Measurements from ENCODE around the gene DCAF5.

Gene DCAF5

DNA sequence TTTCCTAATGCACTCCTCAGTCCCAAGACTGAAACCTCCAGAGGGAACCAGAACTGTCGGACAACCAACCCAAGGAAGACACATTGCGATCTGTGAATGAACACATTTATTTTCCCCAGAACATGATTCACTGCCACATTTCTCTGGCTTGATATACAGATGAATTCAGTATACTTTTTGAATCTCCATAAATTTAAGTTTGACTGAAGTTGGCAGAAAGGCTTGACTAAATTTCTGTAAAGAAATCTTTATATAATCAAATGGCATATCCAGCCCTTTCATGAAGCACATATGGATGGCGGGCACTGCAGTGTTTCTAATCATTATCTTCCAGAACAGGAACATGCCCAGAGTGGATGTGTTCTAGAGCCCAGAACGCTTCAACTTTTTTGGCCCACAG is 56.7 kb downstream of the DCAF5 start:
- Histone ChIP-seq H3K4me3 (ENCODE audit: low read length) (no peak overlapping the region), H3K4me1 (ENCODE audit: control insufficient read depth, insufficient read depth, low read length) (peaks cover 7% of the 10 kb centered on the region; the same call in 1 of the 2 replicates), H3K27me3 (ENCODE audit: control insufficient read depth, insufficient read depth, low read length) (no peaks in the 10 kb centered on the region), H3K9me3 (ENCODE audit: control insufficient read depth, insufficient read depth, low read length) (no peaks in the 10 kb centered on the region), H3K27ac (ENCODE audit: low read length) (no peak overlapping the region), H3K36me3 (ENCODE audit: control insufficient read depth, insufficient read depth, low read length) (no peaks in the 10 kb centered on the region)
- WGBS (ENCODE audit: insufficient coverage, insufficient read length) = no CpG with 5 or more reads among the region's 4 CpGs
- no peak for DNase-seq (ENCODE audit: low read depth, low spot score)

DNA sequence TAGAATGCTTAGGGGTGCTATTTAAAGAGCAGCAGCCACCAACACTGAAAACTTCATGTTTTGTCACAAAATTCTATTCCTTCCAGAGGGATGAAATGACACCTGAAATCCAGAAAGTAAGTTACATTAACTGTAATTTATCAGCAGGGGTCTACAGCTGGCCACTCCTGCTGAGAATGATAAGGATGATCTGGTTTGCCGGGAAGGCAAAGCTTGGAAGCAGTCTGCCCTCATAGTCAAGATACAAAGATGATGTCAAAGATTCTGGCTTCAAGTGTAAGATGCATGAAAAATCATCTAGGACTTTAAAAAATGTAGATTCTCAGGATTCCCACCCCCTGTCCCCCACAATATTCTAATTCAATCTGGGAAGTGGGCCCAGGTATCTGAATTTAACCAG is 58.4 kb downstream of the DCAF5 start:
- no peaks in the 10 kb centered on the region for H3K27me3 ChIP-seq (ENCODE audit: control insufficient read depth, insufficient read depth, low read length)
- no CpG with 5 or more reads among the region's 1 CpG for WGBS (ENCODE audit: insufficient coverage, insufficient read length)
- H3K4me1 ChIP-seq (ENCODE audit: control insufficient read depth, insufficient read depth, low read length) = peaks cover 7% of the 10 kb centered on the region; the same call in 1 of the 2 replicates
- H3K9me3 ChIP-seq (ENCODE audit: control insufficient read depth, insufficient read depth, low read length) = no peaks in the 10 kb centered on the region
- no peak for DNase-seq (ENCODE audit: low read depth, low spot score)
- H3K27ac ChIP-seq (ENCODE audit: low read length) = no peak overlapping the region
- no peak overlapping the region for H3K4me3 ChIP-seq (ENCODE audit: low read length)
- H3K36me3 ChIP-seq (ENCODE audit: control insufficient read depth, insufficient read depth, low read length) = no peaks in the 10 kb centered on the region

DNA sequence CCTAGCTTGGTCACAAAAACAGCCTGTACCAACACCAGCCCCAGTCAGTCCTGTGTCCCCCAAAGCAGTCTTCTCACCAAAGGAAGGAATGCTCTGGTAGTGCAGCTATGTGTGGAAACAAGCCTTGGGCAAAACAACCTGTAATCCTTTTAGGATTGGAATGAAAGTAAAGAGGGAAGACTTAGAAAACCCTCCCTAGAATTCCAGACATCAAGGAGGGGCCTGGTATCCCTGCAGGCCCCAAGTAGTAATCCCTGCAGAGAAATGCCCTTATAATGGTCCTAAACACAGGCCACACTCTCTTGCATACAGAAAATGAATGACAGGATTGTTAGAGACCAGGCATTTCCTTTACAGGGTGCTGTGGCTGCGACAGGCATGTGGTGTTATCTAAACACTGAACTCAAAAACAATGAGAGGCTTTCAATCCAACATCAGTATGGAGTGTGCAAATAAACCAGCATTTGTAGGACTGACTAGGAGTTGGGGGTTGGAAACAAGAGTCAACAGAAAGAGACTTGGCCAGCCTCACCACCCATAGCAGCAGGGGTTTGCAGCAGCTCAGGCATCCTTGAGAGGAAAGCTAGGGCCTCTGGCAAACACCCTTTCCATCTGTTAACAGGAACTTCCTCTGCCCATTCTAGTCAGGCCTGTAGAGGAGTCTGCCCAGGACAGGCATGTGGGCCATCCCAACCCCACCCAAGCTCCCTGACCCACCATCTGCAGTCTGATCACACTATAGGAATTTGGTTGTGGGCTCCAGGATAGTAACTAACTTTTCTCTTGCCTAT is 59.1 kb downstream of the DCAF5 start:
- H3K4me1 ChIP-seq (ENCODE audit: control insufficient read depth, insufficient read depth, low read length) = peaks cover 7% of the 10 kb centered on the region; the same call in 1 of the 2 replicates
- no peak overlapping the region for H3K27ac ChIP-seq (ENCODE audit: low read length)
- no peak overlapping the region for H3K4me3 ChIP-seq (ENCODE audit: low read length)
- no peak for DNase-seq (ENCODE audit: low read depth, low spot score)
- H3K27me3 ChIP-seq (ENCODE audit: control insufficient read depth, insufficient read depth, low read length) = no peaks in the 10 kb centered on the region
- no peaks in the 10 kb centered on the region for H3K36me3 ChIP-seq (ENCODE audit: control insufficient read depth, insufficient read depth, low read length)
- H3K9me3 ChIP-seq (ENCODE audit: control insufficient read depth, insufficient read depth, low read length) = no peaks in the 10 kb centered on the region
- WGBS (ENCODE audit: insufficient coverage, insufficient read length) = no CpG with 5 or more reads among the region's 1 CpG

DNA sequence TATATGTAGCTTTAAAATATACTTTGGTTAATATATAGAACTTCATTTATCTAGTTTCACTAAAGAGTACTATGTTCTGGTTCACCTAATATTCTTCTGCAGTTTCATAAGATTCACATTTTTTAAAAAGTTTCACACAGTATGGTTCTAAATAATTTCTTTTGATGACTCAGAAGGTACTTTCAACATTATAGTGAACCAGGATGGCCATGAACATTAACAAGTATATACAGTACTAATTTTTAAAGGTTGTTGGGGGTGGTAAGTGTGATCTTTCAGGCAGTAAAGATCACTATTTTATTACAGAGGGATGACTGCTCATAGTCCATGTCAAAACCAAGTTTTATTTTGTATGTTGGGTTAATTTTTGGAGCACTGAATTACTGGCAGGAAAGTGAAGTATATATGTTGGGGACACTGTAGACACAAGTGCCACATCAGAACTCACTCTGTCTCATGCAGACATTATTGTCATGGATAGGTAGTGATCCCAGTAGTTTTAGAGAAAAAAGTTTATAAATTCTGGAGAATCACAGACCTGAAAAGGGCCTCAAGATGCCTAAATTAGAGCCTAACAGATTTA is 60.0 kb downstream of the DCAF5 start:
- H3K9me3 ChIP-seq (ENCODE audit: control insufficient read depth, insufficient read depth, low read length) = no peaks in the 10 kb centered on the region
- H3K4me3 ChIP-seq (ENCODE audit: low read length) = no peak overlapping the region
- no peak for DNase-seq (ENCODE audit: low read depth, low spot score)
- H3K27me3 ChIP-seq (ENCODE audit: control insufficient read depth, insufficient read depth, low read length) = no peaks in the 10 kb centered on the region
- peaks cover 4% of the 10 kb centered on the region; the same call in 1 of the 2 replicates for H3K4me1 ChIP-seq (ENCODE audit: control insufficient read depth, insufficient read depth, low read length)
- no peaks in the 10 kb centered on the region for H3K36me3 ChIP-seq (ENCODE audit: control insufficient read depth, insufficient read depth, low read length)
- H3K27ac ChIP-seq (ENCODE audit: low read length) = no peak overlapping the region

DNA sequence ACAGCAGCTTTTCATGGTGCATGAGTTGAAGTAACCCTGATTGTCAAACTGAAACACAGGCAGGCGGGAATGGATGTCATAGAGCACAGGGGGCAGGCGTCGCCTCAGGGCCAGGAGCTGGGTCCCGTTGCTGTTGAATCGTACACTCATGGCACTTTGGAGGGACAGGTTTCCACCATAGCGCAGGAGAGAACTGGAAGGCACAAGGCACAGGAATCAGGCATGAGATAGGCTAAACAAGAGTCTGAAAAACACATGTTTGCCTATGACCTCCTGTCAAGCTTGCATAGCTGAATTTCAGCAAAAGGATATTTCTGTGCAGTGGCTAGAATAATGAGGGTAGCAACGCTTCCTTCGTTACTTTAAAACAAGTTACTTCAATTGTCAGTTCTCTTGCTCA is 61.2 kb downstream of the DCAF5 start:
- Histone ChIP-seq H3K27ac (ENCODE audit: low read length) (no peak overlapping the region), H3K4me1 (ENCODE audit: control insufficient read depth, insufficient read depth, low read length) (peaks cover 2% of the 10 kb centered on the region; the same call in 1 of the 2 replicates), H3K36me3 (ENCODE audit: control insufficient read depth, insufficient read depth, low read length) (no peaks in the 10 kb centered on the region), H3K27me3 (ENCODE audit: control insufficient read depth, insufficient read depth, low read length) (no peaks in the 10 kb centered on the region), H3K4me3 (ENCODE audit: low read length) (no peak overlapping the region), H3K9me3 (ENCODE audit: control insufficient read depth, insufficient read depth, low read length) (no peaks in the 10 kb centered on the region)
- no peak for DNase-seq (ENCODE audit: low read depth, low spot score)
- no CpG with 5 or more reads among the region's 8 CpGs for WGBS (ENCODE audit: insufficient coverage, insufficient read length)

DNA sequence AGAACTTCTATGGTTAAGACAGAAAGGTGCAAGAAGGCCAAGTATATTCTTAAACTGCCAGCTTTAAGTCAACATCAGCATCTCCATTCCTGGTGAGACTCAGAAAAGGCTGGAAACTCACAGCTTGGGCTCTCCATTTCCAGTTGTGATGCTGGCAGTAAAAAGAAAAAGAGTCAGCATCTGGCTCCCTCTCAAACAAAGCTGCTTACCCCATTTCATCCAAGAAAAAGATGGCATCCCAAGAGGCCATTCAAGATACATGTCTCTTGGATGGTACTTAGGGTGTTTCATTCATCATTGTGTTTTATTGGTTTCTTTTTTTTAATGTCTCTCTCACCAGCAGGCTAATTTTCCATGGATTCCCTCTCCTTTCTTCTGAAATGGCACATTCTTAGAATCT is 61.9 kb downstream of the DCAF5 start:
- no peaks in the 10 kb centered on the region for H3K27me3 ChIP-seq (ENCODE audit: control insufficient read depth, insufficient read depth, low read length)
- no peaks in the 10 kb centered on the region for H3K36me3 ChIP-seq (ENCODE audit: control insufficient read depth, insufficient read depth, low read length)
- no peak overlapping the region for H3K4me3 ChIP-seq (ENCODE audit: low read length)
- H3K27ac ChIP-seq (ENCODE audit: low read length) = no peak overlapping the region
- peaks cover 2% of the 10 kb centered on the region; the same call in 1 of the 2 replicates for H3K4me1 ChIP-seq (ENCODE audit: control insufficient read depth, insufficient read depth, low read length)
- H3K9me3 ChIP-seq (ENCODE audit: control insufficient read depth, insufficient read depth, low read length) = no peaks in the 10 kb centered on the region
- DNase-seq (ENCODE audit: low read depth, low spot score) = no peak

DNA sequence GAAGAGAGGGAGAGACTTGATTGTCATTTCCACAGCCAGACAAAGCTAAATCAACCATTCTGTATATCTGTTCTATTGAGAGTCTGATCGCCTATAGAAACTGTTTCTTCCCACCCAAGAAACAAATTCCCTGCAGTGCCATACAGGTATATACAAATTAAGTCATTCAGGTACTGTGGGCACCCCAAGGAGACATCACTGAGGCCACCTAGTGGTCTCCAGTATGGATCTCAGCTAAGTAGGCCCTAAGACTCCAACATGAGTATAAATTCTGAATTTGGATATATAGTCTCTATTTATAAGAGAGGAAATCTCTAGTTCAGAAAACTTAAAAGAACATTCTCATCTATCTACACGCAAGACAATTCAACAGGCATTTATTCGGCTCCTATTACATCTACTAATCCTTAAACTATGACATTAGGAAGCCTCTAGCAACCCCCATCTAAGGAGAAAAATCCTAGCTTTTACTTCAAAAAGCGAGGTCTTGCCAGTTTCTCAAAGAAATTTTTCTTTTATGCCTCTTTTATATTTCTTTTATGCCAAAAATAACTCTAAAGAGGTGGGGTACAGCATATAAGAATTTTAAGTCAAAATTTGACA is 62.6 kb downstream of the DCAF5 start:
- Histone ChIP-seq H3K27me3 (ENCODE audit: control insufficient read depth, insufficient read depth, low read length) (no peaks in the 10 kb centered on the region), H3K27ac (ENCODE audit: low read length) (no peak overlapping the region), H3K4me3 (ENCODE audit: low read length) (no peak overlapping the region), H3K4me1 (ENCODE audit: control insufficient read depth, insufficient read depth, low read length) (peaks cover 2% of the 10 kb centered on the region; the same call in 1 of the 2 replicates), H3K36me3 (ENCODE audit: control insufficient read depth, insufficient read depth, low read length) (no peaks in the 10 kb centered on the region), H3K9me3 (ENCODE audit: control insufficient read depth, insufficient read depth, low read length) (no peaks in the 10 kb centered on the region)
- DNase-seq (ENCODE audit: low read depth, low spot score) = no peak
- WGBS (ENCODE audit: insufficient coverage, insufficient read length) = no CpG with 5 or more reads among the region's 4 CpGs

DNA sequence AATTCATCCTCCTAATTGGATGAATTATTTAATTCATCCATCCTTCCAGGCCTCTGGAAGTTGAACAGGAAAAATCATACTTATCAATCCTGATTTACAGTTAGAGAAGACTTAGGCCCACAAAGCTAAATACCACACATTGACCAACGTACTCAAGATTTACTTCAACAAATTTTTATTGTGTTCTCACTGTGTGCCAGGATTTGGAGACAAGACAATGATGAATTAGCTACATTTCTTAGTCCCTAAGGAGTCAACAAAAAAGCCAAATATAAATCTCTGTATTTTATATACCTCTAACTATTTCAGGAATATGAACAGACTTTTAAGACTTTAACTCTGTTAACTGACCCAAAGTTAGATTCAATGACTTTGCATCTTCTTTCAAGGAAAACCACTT is 63.9 kb downstream of the DCAF5 start:
- DNase-seq (ENCODE audit: low read depth, low spot score) = no peak
- no peak overlapping the region for H3K27ac ChIP-seq (ENCODE audit: low read length)

DNA sequence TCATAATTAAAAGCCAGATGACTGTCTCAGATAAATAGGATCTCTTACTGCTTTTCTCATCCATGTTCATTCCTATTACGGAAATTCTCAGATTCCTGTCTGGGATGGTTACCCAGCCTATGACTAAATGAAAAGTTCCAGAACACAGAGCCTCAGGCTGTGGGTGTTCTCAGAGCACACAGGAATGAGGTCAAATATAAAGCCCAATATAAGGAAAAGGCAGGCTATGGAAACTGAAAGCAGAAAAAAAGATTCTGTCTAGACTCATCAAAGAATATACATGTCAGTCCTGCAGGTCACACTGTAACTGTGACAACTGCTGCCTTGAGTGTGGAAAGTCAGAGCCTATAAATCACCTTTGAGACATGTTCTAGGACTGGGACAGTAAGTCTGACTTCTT is 64.3 kb downstream of the DCAF5 start:
- WGBS (ENCODE audit: insufficient coverage, insufficient read length) = no CpG with 5 or more reads among the region's 1 CpG
- H3K36me3 ChIP-seq (ENCODE audit: control insufficient read depth, insufficient read depth, low read length) = no peaks in the 10 kb centered on the region; the same call in 1 of the 2 replicates
- no peaks in the 10 kb centered on the region for H3K27me3 ChIP-seq (ENCODE audit: control insufficient read depth, insufficient read depth, low read length)
- H3K27ac ChIP-seq (ENCODE audit: low read length) = no peak overlapping the region
- DNase-seq (ENCODE audit: low read depth, low spot score) = no peak
- H3K4me1 ChIP-seq (ENCODE audit: control insufficient read depth, insufficient read depth, low read length) = no peaks in the 10 kb centered on the region; the same call in 1 of the 2 replicates
- H3K9me3 ChIP-seq (ENCODE audit: control insufficient read depth, insufficient read depth, low read length) = no peaks in the 10 kb centered on the region
- H3K4me3 ChIP-seq (ENCODE audit: low read length) = no peak overlapping the region

More for the DNA sequence above, 63.9 kb downstream of the DCAF5 start:
- no CpG with 5 or more reads among the region's 1 CpG for WGBS (ENCODE audit: insufficient coverage, insufficient read length)
- H3K4me1 ChIP-seq (ENCODE audit: control insufficient read depth, insufficient read depth, low read length) = peaks cover 1% of the 10 kb centered on the region; the same call in 1 of the 2 replicates
- no peaks in the 10 kb centered on the region for H3K9me3 ChIP-seq (ENCODE audit: control insufficient read depth, insufficient read depth, low read length)
- no peaks in the 10 kb centered on the region for H3K27me3 ChIP-seq (ENCODE audit: control insufficient read depth, insufficient read depth, low read length)
- H3K36me3 ChIP-seq (ENCODE audit: control insufficient read depth, insufficient read depth, low read length) = no peaks in the 10 kb centered on the region; the same call in 1 of the 2 replicates
- no peak overlapping the region for H3K4me3 ChIP-seq (ENCODE audit: low read length)

DNA sequence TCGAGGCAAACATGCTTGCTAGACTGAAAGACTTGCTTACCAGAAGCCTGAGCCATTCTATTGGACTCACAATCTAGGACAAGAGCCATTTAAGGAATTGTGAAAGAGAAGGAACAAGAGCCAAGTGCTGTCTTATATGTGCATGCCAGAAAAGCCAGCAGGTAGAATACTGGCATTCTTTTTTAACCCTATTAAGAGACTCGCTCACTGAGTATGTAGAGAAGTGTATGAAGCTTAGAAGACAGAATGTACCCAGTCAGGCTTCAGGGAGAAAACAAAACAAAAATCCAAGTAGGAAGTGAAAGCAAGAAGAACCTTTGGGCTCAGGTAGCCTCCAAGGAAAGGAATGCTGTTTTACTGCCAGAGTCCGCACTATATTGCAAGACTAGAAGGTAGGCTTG is 65.9 kb downstream of the DCAF5 start:
- Histone ChIP-seq H3K27me3 (ENCODE audit: control insufficient read depth, insufficient read depth, low read length) (no peaks in the 10 kb centered on the region), H3K36me3 (ENCODE audit: control insufficient read depth, insufficient read depth, low read length) (no peaks in the 10 kb centered on the region; the same call in 1 of the 2 replicates), H3K27ac (ENCODE audit: low read length) (no peak overlapping the region), H3K4me1 (ENCODE audit: control insufficient read depth, insufficient read depth, low read length) (no peaks in the 10 kb centered on the region; the same call in 1 of the 2 replicates), H3K4me3 (ENCODE audit: low read length) (no peak overlapping the region), H3K9me3 (ENCODE audit: control insufficient read depth, insufficient read depth, low read length) (no peaks in the 10 kb centered on the region)
- no peak for DNase-seq (ENCODE audit: low read depth, low spot score)
- WGBS (ENCODE audit: insufficient coverage, insufficient read length) = no CpG with 5 or more reads among the region's 3 CpGs
